Stimulated activated CD8-positive, alpha-beta memory T cell treated with anti-CD3 and anti-CD28 coated beads, Interleukin-2, amount 100 ng/mL, for 1 hour (primary cell): ENCODE results near the gene HHIPL2.

ENCODE experiments used
- DNase-seq, 2 donors: peaks; one replicate each; pipeline ENCODE4 v3.0.0-alpha.2; 2020; ENCODE audit warnings: low read depth in 2 of 2

The HHIPL2 gene

GRCh38 chr1:222547944-222548671 lies at the start of gene HHIPL2:
HHIPL2 (minus strand) TSS chr1:222548104; CDS start chr1:222548044, 60 bp downstream.
- DNase-seq: no peak

- DNase-seq: no peak
Observed at GRCh38 chr1:222596696-222597095, 48.8 kb upstream of the HHIPL2 start.

GRCh38 chr1:222594789-222595188 lies 46.9 kb upstream of the HHIPL2 start:
- no peak for DNase-seq

- DNase-seq: no peak
Observed at GRCh38 chr1:222592171-222592570, 44.3 kb upstream of the HHIPL2 start.

GRCh38 chr1:222589462-222590302 lies 41.8 kb upstream of the HHIPL2 start, which contains the start of gene TAF1A:
TAF1A (minus strand) TSS chr1:222589933.
- peak; percentile 61 to 72 for DNase-seq

- no peak for DNase-seq
Observed at GRCh38 chr1:222588135-222588534, 40.2 kb upstream of the HHIPL2 start.

- no peak for DNase-seq
Observed at GRCh38 chr1:222586842-222587241, 38.9 kb upstream of the HHIPL2 start.

- DNase-seq: no peak
Observed at GRCh38 chr1:222583079-222583478, 35.2 kb upstream of the HHIPL2 start.

- no peak for DNase-seq
Observed at GRCh38 chr1:222582099-222582774, 34.3 kb upstream of the HHIPL2 start.

GRCh38 chr1:222579316-222579715 lies 31.4 kb upstream of the HHIPL2 start:
- DNase-seq: no peak

- no peak for DNase-seq
Observed at GRCh38 chr1:222570837-222571236, 22.9 kb upstream of the HHIPL2 start.

GRCh38 chr1:222561656-222562055 lies 13.8 kb upstream of the HHIPL2 start:
- DNase-seq: no peak

GRCh38 chr1:222557574-222557973 lies 9.7 kb upstream of the HHIPL2 start:
- no peak for DNase-seq

- DNase-seq: no peak
Observed at GRCh38 chr1:222557148-222557547, 9.2 kb upstream of the HHIPL2 start.

GRCh38 chr1:222555992-222556615 lies 8.2 kb upstream of the HHIPL2 start:
- no peak for DNase-seq

- DNase-seq: no peak
Observed at GRCh38 chr1:222554177-222554576, 6.3 kb upstream of the HHIPL2 start.

- no peak for DNase-seq
Observed at GRCh38 chr1:222552882-222553281, 5.0 kb upstream of the HHIPL2 start.

GRCh38 chr1:222547260-222547614 lies 667 bp downstream of the HHIPL2 start:
- no peak for DNase-seq

- DNase-seq: no peak
Observed at GRCh38 chr1:222546548-222547259, 1.2 kb downstream of the HHIPL2 start.

GRCh38 chr1:222546091-222546490 lies 1.8 kb downstream of the HHIPL2 start:
- DNase-seq: no peak

GRCh38 chr1:222543817-222544216 lies 4.1 kb downstream of the HHIPL2 start:
- no peak for DNase-seq
